SU-DHL-6 (cell line): ENCODE results near the gene RPL10.

Source experiments
- H2AFZ ChIP-seq: fragments of 200-600 bp; sonication (generic); 2 replicates; pipeline ENCODE4 v1.6.1; 2014; ENCODE audit warnings: low read depth, mild to moderate bottlenecking, moderate library complexity, mixed read lengths, antibody characterized with exemption, low read length; ENCODE audit not compliant: severe bottlenecking
- H3F3A ChIP-seq: fragments of 200-600 bp; shearing (Covaris generic); 2 replicates; pipeline ENCODE4 v1.6.0; 2016; ENCODE audit warnings: antibody characterized with exemption, mild to moderate bottlenecking; ENCODE audit not compliant: insufficient read depth
- H3K27ac ChIP-seq: fragments of 200-600 bp; sonication (generic); 2 replicates; pipeline ENCODE4 v1.5.1; 2016; ENCODE audit warnings: low read depth, mild to moderate bottlenecking, low read length, moderate library complexity, mixed read lengths
- H3K27me3 ChIP-seq: fragments of 200-600 bp; sonication (generic), shearing (Covaris generic); 2 replicates; pipeline ENCODE4 v1.6.0; 2014; ENCODE audit warnings: mild to moderate bottlenecking, low read length
- H3K36me3 ChIP-seq: fragments of 200-600 bp; sonication (generic); 2 replicates; pipeline ENCODE4 v1.6.1; 2014; ENCODE audit warnings: mild to moderate bottlenecking, low read length, mixed read lengths
- H3K4me2 ChIP-seq: fragments of 300-600, 200-600 bp; shearing (Covaris generic), sonication (generic); 2 replicates; pipeline ENCODE4 v1.6.0; 2014; ENCODE audit warnings: low read length, low read depth, mild to moderate bottlenecking; ENCODE audit not compliant: poor library complexity, severe bottlenecking
- H3K4me3 ChIP-seq: fragments of 200-600 bp; sonication (generic); 2 replicates; pipeline ENCODE4 v1.5.1; 2014; ENCODE audit warnings: antibody characterized with exemption, low read length, mild to moderate bottlenecking, mixed read lengths; ENCODE audit not compliant: insufficient read depth, poor library complexity, severe bottlenecking
- H3K79me2 ChIP-seq: fragments of 200-600 bp; sonication (generic); 2 replicates; pipeline ENCODE4 v1.6.1; 2014; ENCODE audit warnings: mild to moderate bottlenecking, low read length, moderate library complexity; ENCODE audit not compliant: insufficient read depth
- H3K9ac ChIP-seq: fragments of 200-600 bp; sonication (generic); 2 replicates; pipeline ENCODE4 v1.7.0; 2014; ENCODE audit warnings: mild to moderate bottlenecking, low read length
- H3K9me2 ChIP-seq: fragments of 200-600 bp; sonication (generic); replicated peaks from 2 replicates; pipeline ENCODE4 v1.6.1; 2014; ENCODE audit warnings: low read length; ENCODE audit not compliant: insufficient read depth
- H3K9me3 ChIP-seq: fragments of 200-600 bp; sonication (generic); 2 replicates; pipeline ENCODE4 v1.6.1; 2014; ENCODE audit warnings: low read length, mixed read lengths; ENCODE audit not compliant: insufficient read depth
- H4K20me1 ChIP-seq: fragments of 200-600 bp; sonication (generic); 2 replicates; pipeline ENCODE4 v1.6.1; 2014; ENCODE audit warnings: low read depth, mild to moderate bottlenecking, antibody characterized with exemption, low read length, moderate library complexity, mixed read lengths
- CTCF ChIP-seq: fragments of 200-600 bp; sonication (generic); IDR thresholded peaks from one replicate; pipeline ENCODE4 v1.5.1; 2017; ENCODE audit warnings: antibody characterized with exemption, mild to moderate bottlenecking, low read length, moderate library complexity; ENCODE audit not compliant: insufficient read depth, poor library complexity, severe bottlenecking
- EZH2phosphoT487 ChIP-seq: fragments of 200-600 bp; sonication (generic), shearing (Covaris generic); conservative IDR thresholded peaks from 2 replicates; pipeline ENCODE4 v1.6.1; 2018; ENCODE audit warnings: mild to moderate bottlenecking, antibody characterized with exemption, low read length, moderate library complexity, mixed read lengths

Gene RPL10

GRCh38 chrX:154363706-154364439 lies 34.3 kb upstream of the RPL10 start:
- no peaks in the 10 kb centered on the region for H3K36me3 ChIP-seq
- no peak overlapping the region for H3K4me3 ChIP-seq
- no peaks in the 10 kb centered on the region for H3K9me2 ChIP-seq
- no peaks in the 10 kb centered on the region for H3F3A ChIP-seq
- no peaks in the 10 kb centered on the region for H3K79me2 ChIP-seq
- TF ChIP-seq EZH2phosphoT487 (no peak), CTCF (no peak)
- no peak overlapping the region for H3K27ac ChIP-seq
- H3K9ac ChIP-seq = no peak overlapping the region
- H2AFZ ChIP-seq = no peak overlapping the region
- H3K4me2 ChIP-seq = no peak overlapping the region
- no peaks in the 10 kb centered on the region for H3K27me3 ChIP-seq
- H3K9me3 ChIP-seq = no peaks in the 10 kb centered on the region
- no peaks in the 10 kb centered on the region for H4K20me1 ChIP-seq

GRCh38 chrX:154365052-154365600 lies 33.1 kb upstream of the RPL10 start:
- no peaks in the 10 kb centered on the region for H3K9me2 ChIP-seq
- no peak overlapping the region for H3K27ac ChIP-seq
- H3K4me2 ChIP-seq = no peak overlapping the region
- no peak overlapping the region for H3K9ac ChIP-seq
- H4K20me1 ChIP-seq = no peaks in the 10 kb centered on the region
- no peaks in the 10 kb centered on the region for H3K27me3 ChIP-seq
- H2AFZ ChIP-seq = no peak overlapping the region
- no peak overlapping the region for H3K4me3 ChIP-seq
- H3K79me2 ChIP-seq = 0 out of 2 replicates have a peak, but pooled peaks cover 5% of the 10 kb centered on the region
- H3K9me3 ChIP-seq = no peaks in the 10 kb centered on the region
- no peaks in the 10 kb centered on the region for H3F3A ChIP-seq
- no peaks in the 10 kb centered on the region for H3K36me3 ChIP-seq
- no peak for TF ChIP-seq EZH2phosphoT487
- no peak for TF ChIP-seq CTCF

GRCh38 chrX:154365997-154366665 lies 32.0 kb upstream of the RPL10 start:
- TF ChIP-seq EZH2phosphoT487 (no peak), CTCF (no peak)
- no peak overlapping the region for H2AFZ ChIP-seq
- no peak overlapping the region for H3K9ac ChIP-seq
- H3K27ac ChIP-seq = no peak overlapping the region
- 0 out of 2 replicates have a peak, but pooled peaks cover 7% of the 10 kb centered on the region for H3K79me2 ChIP-seq
- no peak overlapping the region for H3K4me2 ChIP-seq
- H3K36me3 ChIP-seq = no peaks in the 10 kb centered on the region
- H3K27me3 ChIP-seq = no peaks in the 10 kb centered on the region
- no peaks in the 10 kb centered on the region for H3F3A ChIP-seq
- no peaks in the 10 kb centered on the region for H3K9me2 ChIP-seq
- H3K9me3 ChIP-seq = no peaks in the 10 kb centered on the region
- H3K4me3 ChIP-seq = no peak overlapping the region
- H4K20me1 ChIP-seq = no peaks in the 10 kb centered on the region
